K562 (cell line): ENCODE data around the gene ZNF48. TPM values are rescaled to one million over a fixed set of nuclear protein-coding genes. Genes with fewer than 3 reads are reported as not detected.

ENCODE experiments used
- ATF1 ChIP-seq, 2 experiments: fragments of 450-650 bp in 1 of 2; IDR thresholded peaks; 2 replicates each; pipeline ENCODE4 v1.6.1; 2016; ENCODE audit warnings: missing compliant biosample characterization in 1 of 2, missing genetic modification characterization in 1 of 2
- CREM ChIP-seq: IDR thresholded peaks from 2 replicates; pipeline ENCODE4 v1.6.1; 2014; ENCODE audit warnings: antibody characterized with exemption, low read depth
- GABPB1 ChIP-seq: sonication (generic); formaldehyde crosslinking; IDR thresholded peaks from 2 replicates; pipeline ENCODE4 v1.8.0; 2022; ENCODE audit warnings: mild to moderate bottlenecking, missing genetic modification reagents
- HDAC1 ChIP-seq, 2 experiments: fragments of 450-650 bp; IDR thresholded peaks; 2 replicates each; pipeline ENCODE4 v1.6.1; 2016 to 2017; ENCODE audit warnings: inconsistent platforms in 1 of 2, mild to moderate bottlenecking in 1 of 2, moderate library complexity in 1 of 2
- KLF1 ChIP-seq: fragments of 450-650 bp; IDR thresholded peaks from 2 replicates; pipeline ENCODE4 v1.6.1; 2016; ENCODE audit warnings: missing genetic modification characterization, missing compliant biosample characterization
- MYC ChIP-seq, 2 experiments: fragments of 250-450 bp in 1 of 2; sonication (Bioruptor Pico) in 1 of 2; IDR thresholded peaks; 2 replicates each; pipeline versions ENCODE4 v1.5.1 to v1.6.1; 2012 to 2021; ENCODE audit warnings: low read depth in 2 of 2, borderline replicate concordance in 1 of 2, improper control_type of control experiment in 1 of 2, low read length in 1 of 2, mild to moderate bottlenecking in 1 of 2, moderate library complexity in 1 of 2
- NBN ChIP-seq: fragments of 450-650 bp; IDR thresholded peaks from 2 replicates; pipeline ENCODE4 v1.6.1; 2016; ENCODE audit warnings: low read depth, mild to moderate bottlenecking
- NRF1 ChIP-seq, 2 experiments: fragments of 450-650 bp; IDR thresholded peaks in 1 of 2; conservative IDR thresholded peaks in 1 of 2; 2 replicates each; pipeline ENCODE4 v1.6.1; 2014; ENCODE audit warnings: mild to moderate bottlenecking in 2 of 2
- POLR2A ChIP-seq: fragments of 450-650 bp; conservative IDR thresholded peaks from 2 replicates; pipeline ENCODE4 v1.6.1; 2016
- SP2 ChIP-seq: IDR thresholded peaks from 2 replicates; pipeline ENCODE4 v1.6.1; 2011; ENCODE audit warnings: mild to moderate bottlenecking, low read depth, low read length, moderate library complexity; ENCODE audit not compliant: poor library complexity, severe bottlenecking; ENCODE audit errors: extremely low read depth
- TBP ChIP-seq: optimal IDR thresholded peaks from 2 replicates; pipeline ENCODE3; 2011; ENCODE audit warnings: low read depth, low read length, improper control_type of control experiment
- ZBTB7A ChIP-seq: IDR thresholded peaks from 2 replicates; pipeline ENCODE4 v1.6.1; 2011; ENCODE audit warnings: low read depth, mild to moderate bottlenecking, low read length, moderate library complexity, borderline replicate concordance; ENCODE audit not compliant: control insufficient read depth
- polyA plus RNA-seq, 8 experiments: library from polyadenylated mRNA; depleted of rRNA in 4 of 8; stranded (reverse) in 5 of 8; unstranded in 3 of 8; fragments of >200 nt; fragmentation: Nextera tagmentation in 2 of 8; fragmentation: Illumina TruSeq in 1 of 8; extraction: Ambion mirVana in 2 of 8; extraction: Trizol in 1 of 8; gene quantifications; 2 replicates each; pipeline versions ENCODE4 v1.2.1 to v1.2.3, GENCODE V29; 2011 to 2014; ENCODE audit warnings: inconsistent platforms in 1 of 8, missing spikeins in 1 of 8
- total RNA-seq, 7 experiments: library from RNA; depleted of rRNA in 6 of 7; stranded (reverse); fragments of >200 nt in 6 of 7; fragmentation: Illumina TruSeq in 2 of 7; extraction: Trizol in 2 of 7; gene quantifications; 2 replicates each; pipeline versions ENCODE4 v1.2.1 to v1.2.3, GENCODE V29; 2011 to 2021; ENCODE audit warnings: low replicate concordance in 1 of 7
- TF ChIP-seq, protein P1 (sequence below): sonication (generic); formaldehyde crosslinking; IDR thresholded peaks from 2 replicates; pipeline ENCODE4 v1.8.1; 2023; ENCODE audit warnings: mild to moderate bottlenecking, missing genetic modification reagents
- TF ChIP-seq, protein P2 (sequence below): sonication (generic); formaldehyde crosslinking; IDR thresholded peaks from 2 replicates; pipeline ENCODE4 v1.8.1; 2023; ENCODE audit warnings: mild to moderate bottlenecking, missing genetic modification reagents, moderate library complexity
- TF ChIP-seq, protein P3 (sequence below): fragments of 450-650 bp; IDR thresholded peaks from 2 replicates; pipeline ENCODE4 v1.6.1; 2016; ENCODE audit warnings: missing biosample characterization, missing genetic modification characterization
- TF ChIP-seq, protein P4 (sequence below): fragments of 250-450 bp; sonication (Bioruptor Pico); IDR thresholded peaks from 2 replicates; pipeline ENCODE4 v1.4.0; 2020; ENCODE audit warnings: borderline replicate concordance
- TF ChIP-seq, protein P5 (sequence below): fragments of 250-450 bp; sonication (Bioruptor Pico); IDR thresholded peaks from 2 replicates; pipeline ENCODE4 v1.8.0; 2021; ENCODE audit warnings: borderline replicate concordance, mild to moderate bottlenecking, moderate library complexity; ENCODE audit not compliant: poor library complexity, severe bottlenecking

The ZNF48 gene
- total and polyA plus RNA-seq, 9 of the 15 experiments (the other 6 are each of a cell fraction or from before 2014, with no cell fraction given) = 0.38 to 11.6 (median 4.7) TPM

DNA sequence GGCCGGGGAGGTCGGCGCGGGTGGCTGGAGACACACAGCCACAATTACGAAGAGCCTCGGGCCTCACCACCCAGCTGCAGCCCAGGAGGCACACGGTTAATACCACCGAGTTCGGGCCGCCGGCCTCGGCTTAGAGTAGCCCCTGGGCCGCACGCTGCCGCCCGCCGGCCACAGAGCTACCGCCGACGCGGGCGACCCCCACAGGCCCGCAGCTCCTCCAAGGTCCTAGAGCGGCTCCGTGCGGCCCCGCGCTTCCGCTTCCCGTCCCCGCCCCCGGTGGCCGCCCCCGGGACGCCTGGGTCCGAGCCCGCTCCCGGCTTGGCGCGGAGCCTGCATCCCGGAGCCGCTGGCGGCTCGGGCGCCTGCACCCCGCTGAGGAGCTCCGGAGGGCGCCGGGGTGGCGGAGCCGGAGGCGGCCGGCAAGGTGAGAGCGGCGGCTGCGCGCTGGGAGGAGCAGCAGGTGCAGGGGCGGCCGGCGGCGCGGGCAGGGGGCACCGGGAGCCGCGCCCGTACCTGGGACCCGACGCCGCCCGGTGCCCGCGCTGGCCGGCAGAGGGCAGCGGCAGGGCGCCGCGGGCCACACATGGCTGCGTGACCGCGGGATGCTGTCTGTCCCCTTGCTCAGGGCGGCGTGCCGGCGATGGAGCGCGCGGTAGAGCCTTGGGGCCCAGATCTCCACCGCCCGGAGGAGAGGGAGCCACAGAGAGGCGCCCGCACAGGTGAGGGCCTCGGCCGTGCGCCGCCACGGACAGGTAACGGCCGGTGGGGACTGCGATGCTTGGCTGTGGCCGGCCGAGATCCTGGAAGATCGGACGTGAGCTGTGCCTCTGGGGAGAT, at the start of gene ZNF48 (continued):
- TF ChIP-seq GABPB1 (CRISPR knock-in tag) = peak; percentile 58; the same call in 1 of the 2 replicates
- TF ChIP-seq NBN = peak; percentile 25; the same call in 1 of the 2 replicates
- peak; percentile 73 for TF ChIP-seq MYC (IDR thresholded peaks at IDR 0.05; ENCODE audit: low read depth, low read length)
- no peak for TF ChIP-seq MYC (CRISPR knock-in tag; IDR thresholded peaks at IDR 0.05; ENCODE audit: borderline replicate concordance, low read depth)
- TF ChIP-seq, protein P1, sequence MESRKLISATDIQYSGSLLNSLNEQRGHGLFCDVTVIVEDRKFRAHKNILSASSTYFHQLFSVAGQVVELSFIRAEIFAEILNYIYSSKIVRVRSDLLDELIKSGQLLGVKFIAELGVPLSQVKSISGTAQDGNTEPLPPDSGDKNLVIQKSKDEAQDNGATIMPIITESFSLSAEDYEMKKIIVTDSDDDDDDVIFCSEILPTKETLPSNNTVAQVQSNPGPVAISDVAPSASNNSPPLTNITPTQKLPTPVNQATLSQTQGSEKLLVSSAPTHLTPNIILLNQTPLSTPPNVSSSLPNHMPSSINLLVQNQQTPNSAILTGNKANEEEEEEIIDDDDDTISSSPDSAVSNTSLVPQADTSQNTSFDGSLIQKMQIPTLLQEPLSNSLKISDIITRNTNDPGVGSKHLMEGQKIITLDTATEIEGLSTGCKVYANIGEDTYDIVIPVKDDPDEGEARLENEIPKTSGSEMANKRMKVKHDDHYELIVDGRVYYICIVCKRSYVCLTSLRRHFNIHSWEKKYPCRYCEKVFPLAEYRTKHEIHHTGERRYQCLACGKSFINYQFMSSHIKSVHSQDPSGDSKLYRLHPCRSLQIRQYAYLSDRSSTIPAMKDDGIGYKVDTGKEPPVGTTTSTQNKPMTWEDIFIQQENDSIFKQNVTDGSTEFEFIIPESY (CRISPR knock-in tag) = peak; percentile 39; the same call in 1 of the 2 replicates
- no peak for TF ChIP-seq ATF1 (CRISPR knock-in tag; IDR thresholded peaks at IDR 0.05)
- TF ChIP-seq ATF1 (tag; IDR thresholded peaks at IDR 0.05) = peak; percentile 48
- TF ChIP-seq CREM = peak; percentile 67; the same call in 1 of the 2 replicates
- TF ChIP-seq, protein P2, sequence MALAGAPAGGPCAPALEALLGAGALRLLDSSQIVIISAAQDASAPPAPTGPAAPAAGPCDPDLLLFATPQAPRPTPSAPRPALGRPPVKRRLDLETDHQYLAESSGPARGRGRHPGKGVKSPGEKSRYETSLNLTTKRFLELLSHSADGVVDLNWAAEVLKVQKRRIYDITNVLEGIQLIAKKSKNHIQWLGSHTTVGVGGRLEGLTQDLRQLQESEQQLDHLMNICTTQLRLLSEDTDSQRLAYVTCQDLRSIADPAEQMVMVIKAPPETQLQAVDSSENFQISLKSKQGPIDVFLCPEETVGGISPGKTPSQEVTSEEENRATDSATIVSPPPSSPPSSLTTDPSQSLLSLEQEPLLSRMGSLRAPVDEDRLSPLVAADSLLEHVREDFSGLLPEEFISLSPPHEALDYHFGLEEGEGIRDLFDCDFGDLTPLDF (CRISPR knock-in tag) = 0 out of 2 replicates have a peak, but pooled peaks have one; percentile 30
- TF ChIP-seq, protein P3, sequence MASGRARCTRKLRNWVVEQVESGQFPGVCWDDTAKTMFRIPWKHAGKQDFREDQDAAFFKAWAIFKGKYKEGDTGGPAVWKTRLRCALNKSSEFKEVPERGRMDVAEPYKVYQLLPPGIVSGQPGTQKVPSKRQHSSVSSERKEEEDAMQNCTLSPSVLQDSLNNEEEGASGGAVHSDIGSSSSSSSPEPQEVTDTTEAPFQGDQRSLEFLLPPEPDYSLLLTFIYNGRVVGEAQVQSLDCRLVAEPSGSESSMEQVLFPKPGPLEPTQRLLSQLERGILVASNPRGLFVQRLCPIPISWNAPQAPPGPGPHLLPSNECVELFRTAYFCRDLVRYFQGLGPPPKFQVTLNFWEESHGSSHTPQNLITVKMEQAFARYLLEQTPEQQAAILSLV (tag) = no peak
- TF ChIP-seq NRF1 (conservative IDR thresholded peaks at IDR 0.05 in 1 of 2, IDR thresholded peaks at IDR 0.05 in 1 of 2) = no peak; a peak in 2 of 4 replicates
- peak; percentile 50 for TF ChIP-seq TBP
- TF ChIP-seq, protein P4, sequence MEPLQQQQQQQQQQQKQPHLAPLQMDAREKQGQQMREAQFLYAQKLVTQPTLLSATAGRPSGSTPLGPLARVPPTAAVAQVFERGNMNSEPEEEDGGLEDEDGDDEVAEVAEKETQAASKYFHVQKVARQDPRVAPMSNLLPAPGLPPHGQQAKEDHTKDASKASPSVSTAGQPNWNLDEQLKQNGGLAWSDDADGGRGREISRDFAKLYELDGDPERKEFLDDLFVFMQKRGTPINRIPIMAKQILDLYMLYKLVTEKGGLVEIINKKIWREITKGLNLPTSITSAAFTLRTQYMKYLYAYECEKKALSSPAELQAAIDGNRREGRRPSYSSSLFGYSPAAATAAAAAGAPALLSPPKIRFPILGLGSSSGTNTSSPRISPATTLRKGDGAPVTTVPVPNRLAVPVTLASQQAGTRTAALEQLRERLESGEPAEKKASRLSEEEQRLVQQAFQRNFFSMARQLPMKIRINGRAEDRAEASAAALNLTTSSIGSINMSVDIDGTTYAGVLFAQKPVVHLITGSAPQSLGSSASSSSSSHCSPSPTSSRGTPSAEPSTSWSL = no peak
- TF ChIP-seq ZBTB7A = peak; percentile 97
- TF ChIP-seq HDAC1 (IDR thresholded peaks at IDR 0.05) = peak in 1 of 2 experiments; percentile 80; a peak in 2 of 4 replicates
- peak; percentile 57; the same call in 1 of the 2 replicates for TF ChIP-seq KLF1 (tag)
- peak; percentile 95 for TF ChIP-seq SP2
- TF ChIP-seq, protein P5, sequence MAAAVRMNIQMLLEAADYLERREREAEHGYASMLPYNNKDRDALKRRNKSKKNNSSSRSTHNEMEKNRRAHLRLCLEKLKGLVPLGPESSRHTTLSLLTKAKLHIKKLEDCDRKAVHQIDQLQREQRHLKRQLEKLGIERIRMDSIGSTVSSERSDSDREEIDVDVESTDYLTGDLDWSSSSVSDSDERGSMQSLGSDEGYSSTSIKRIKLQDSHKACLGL (CRISPR knock-in tag) = peak; percentile 54
- peak; percentile 68 for TF ChIP-seq POLR2A
